NCI-H128 (cell line): ENCODE results near the gene KRTAP9-7.
"Not testable (repeated sequence)": the region's sequence is repeated elsewhere in the genome, so short reads cannot be mapped to it uniquely, and the experiment has no call there.

Source experiments
- DNase-seq: peaks from one replicate; lab custom pipeline; 2025; ENCODE audit not compliant: unreplicated experiment; lab: John Stamatoyannopoulos, UW

KRTAP9-7 gene

GRCh38 chr17:41275648-41276190 is at the start of gene KRTAP9-7:
Gene KRTAP9-7, plus strand, starts transcription at chr17:41275698. Its CDS starts 0 bp downstream, at chr17:41275698.
- not testable (repeated sequence) for DNase-seq

GRCh38 chr17:41226051-41226450 is 49.4 kb upstream of the KRTAP9-7 start:
- no peak for DNase-seq

- DNase-seq, result not testable (repeated sequence)
Measured at GRCh38 chr17:41226598-41227095, 48.9 kb upstream of the KRTAP9-7 start, which contains the start of gene KRTAP9-2. Gene KRTAP9-2, plus strand, starts transcription at chr17:41226648. Its CDS starts 7 bp downstream, at chr17:41226655.

GRCh38 chr17:41230094-41230493 is 45.4 kb upstream of the KRTAP9-7 start:
- no peak for DNase-seq

GRCh38 chr17:41231731-41232130 is 43.8 kb upstream of the KRTAP9-7 start:
- DNase-seq, result no peak

- DNase-seq, result not testable (repeated sequence)
Measured at GRCh38 chr17:41232399-41233105, 42.9 kb upstream of the KRTAP9-7 start, which contains the start of gene KRTAP9-3. Gene KRTAP9-3, plus strand, starts transcription at chr17:41232449. Its CDS starts 53 bp downstream, at chr17:41232502.

- DNase-seq, result not testable (repeated sequence)
Measured at GRCh38 chr17:41237116-41237515, 38.4 kb upstream of the KRTAP9-7 start.

GRCh38 chr17:41237949-41238437 is 37.5 kb upstream of the KRTAP9-7 start, which contains the start of gene KRTAP9-8:
Gene KRTAP9-8, plus strand, starts transcription at chr17:41237999. Its CDS starts 53 bp downstream, at chr17:41238052.
- not testable (repeated sequence) for DNase-seq

- DNase-seq, result not testable (repeated sequence)
Measured at GRCh38 chr17:41246995-41247787, 28.3 kb upstream of the KRTAP9-7 start.

GRCh38 chr17:41249637-41250240 is 25.8 kb upstream of the KRTAP9-7 start, which contains the start of gene KRTAP9-4:
Gene KRTAP9-4, plus strand, starts transcription at chr17:41249687. Its CDS starts 34 bp downstream, at chr17:41249721.
- DNase-seq, result not testable (repeated sequence)

GRCh38 chr17:41251261-41251660 is 24.2 kb upstream of the KRTAP9-7 start:
- no peak for DNase-seq

GRCh38 chr17:41254861-41255260 is 20.6 kb upstream of the KRTAP9-7 start:
- no peak for DNase-seq

- DNase-seq, result not testable (repeated sequence)
Measured at GRCh38 chr17:41255381-41256290, 19.9 kb upstream of the KRTAP9-7 start, which contains the start of gene KRTAP9-9. Gene KRTAP9-9, plus strand, starts transcription at chr17:41255384.

- no peak for DNase-seq
Measured at GRCh38 chr17:41256291-41256685, 19.2 kb upstream of the KRTAP9-7 start.

- no peak for DNase-seq
Measured at GRCh38 chr17:41258406-41258805, 17.1 kb upstream of the KRTAP9-7 start.

GRCh38 chr17:41263212-41263611 is 12.3 kb upstream of the KRTAP9-7 start:
- DNase-seq, result no peak

GRCh38 chr17:41264599-41264998 is 10.9 kb upstream of the KRTAP9-7 start:
- DNase-seq, result no peak

- no peak for DNase-seq
Measured at GRCh38 chr17:41265078-41265477, 10.4 kb upstream of the KRTAP9-7 start, which contains the start of gene KRTAP9-6. Gene KRTAP9-6, plus strand, starts transcription at chr17:41265378. Its CDS starts 0 bp downstream, at chr17:41265378.

- no peak for DNase-seq
Measured at GRCh38 chr17:41267711-41268110, 7.8 kb upstream of the KRTAP9-7 start.
